Measurements from ENCODE around the gene PRDM8. TPM values are rescaled to one million over a fixed set of nuclear protein-coding genes. Genes with fewer than 3 reads are reported as not detected.

PRDM8 gene
- total RNA-seq (ENCODE audit: low replicate concordance) = 7.8 and 15.6 TPM in 2 replicates

GRCh38 chr4:80196922-80197573 lies at the start of gene PRDM8:
Gene PRDM8, plus strand, starts transcription at chr4:80197503. Its CDS starts 2,578 bp downstream, at chr4:80200081.
- DNase-seq (ENCODE audit: low read depth) = no peak
- H3K4me3 ChIP-seq (ENCODE audit: low read depth, low read length) = peak within 1 kb of the TSS; percentile 47
- TF ChIP-seq, protein P1, sequence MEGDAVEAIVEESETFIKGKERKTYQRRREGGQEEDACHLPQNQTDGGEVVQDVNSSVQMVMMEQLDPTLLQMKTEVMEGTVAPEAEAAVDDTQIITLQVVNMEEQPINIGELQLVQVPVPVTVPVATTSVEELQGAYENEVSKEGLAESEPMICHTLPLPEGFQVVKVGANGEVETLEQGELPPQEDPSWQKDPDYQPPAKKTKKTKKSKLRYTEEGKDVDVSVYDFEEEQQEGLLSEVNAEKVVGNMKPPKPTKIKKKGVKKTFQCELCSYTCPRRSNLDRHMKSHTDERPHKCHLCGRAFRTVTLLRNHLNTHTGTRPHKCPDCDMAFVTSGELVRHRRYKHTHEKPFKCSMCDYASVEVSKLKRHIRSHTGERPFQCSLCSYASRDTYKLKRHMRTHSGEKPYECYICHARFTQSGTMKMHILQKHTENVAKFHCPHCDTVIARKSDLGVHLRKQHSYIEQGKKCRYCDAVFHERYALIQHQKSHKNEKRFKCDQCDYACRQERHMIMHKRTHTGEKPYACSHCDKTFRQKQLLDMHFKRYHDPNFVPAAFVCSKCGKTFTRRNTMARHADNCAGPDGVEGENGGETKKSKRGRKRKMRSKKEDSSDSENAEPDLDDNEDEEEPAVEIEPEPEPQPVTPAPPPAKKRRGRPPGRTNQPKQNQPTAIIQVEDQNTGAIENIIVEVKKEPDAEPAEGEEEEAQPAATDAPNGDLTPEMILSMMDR (IDR thresholded peaks at IDR 0.05; ENCODE audit: insufficient read depth, low read length) = no peak

GRCh38 chr4:80150387-80151180 lies 46.7 kb upstream of the PRDM8 start:
- no peak for DNase-seq (ENCODE audit: low read depth)
- H3K4me3 ChIP-seq (ENCODE audit: low read depth, low read length) = no peak overlapping the region
- TF ChIP-seq, protein P1 (IDR thresholded peaks at IDR 0.05; ENCODE audit: insufficient read depth, low read length) = no peak

DNA sequence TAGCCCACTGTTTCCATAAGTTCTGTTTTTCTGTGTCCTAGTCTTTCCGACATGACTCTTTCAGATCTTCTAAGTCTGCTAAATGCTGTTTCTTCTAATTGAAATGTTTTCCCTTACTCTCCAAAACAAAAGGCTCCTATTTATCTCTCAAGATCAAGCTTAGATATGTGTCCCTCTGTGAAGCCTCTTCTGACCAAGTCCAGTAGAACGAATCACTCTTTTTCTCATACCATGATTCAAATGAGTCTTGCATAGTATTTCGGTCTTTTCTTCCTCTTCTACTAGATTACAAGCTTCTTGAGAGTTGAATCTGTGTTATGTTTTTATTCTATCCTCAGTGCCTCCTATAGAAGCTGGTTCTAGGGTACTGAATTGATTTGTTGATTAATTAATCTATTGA lies 45.3 kb upstream of the PRDM8 start:
- no peak overlapping the region for H3K4me3 ChIP-seq (ENCODE audit: low read depth, low read length)
- no peak for DNase-seq (ENCODE audit: low read depth)
- TF ChIP-seq, protein P1 (IDR thresholded peaks at IDR 0.05; ENCODE audit: insufficient read depth, low read length) = no peak

GRCh38 chr4:80153874-80154544 lies 43.3 kb upstream of the PRDM8 start:
- TF ChIP-seq, protein P1 (IDR thresholded peaks at IDR 0.05; ENCODE audit: insufficient read depth, low read length) = no peak
- peak; percentile 68 for DNase-seq (ENCODE audit: low read depth)
- H3K4me3 ChIP-seq (ENCODE audit: low read depth, low read length) = no peak overlapping the region

- H3K4me3 ChIP-seq (ENCODE audit: low read depth, low read length) = no peak overlapping the region
- TF ChIP-seq, protein P1 (IDR thresholded peaks at IDR 0.05; ENCODE audit: insufficient read depth, low read length) = no peak
- DNase-seq (ENCODE audit: low read depth) = no peak
Measured at GRCh38 chr4:80154545-80154933, 42.8 kb upstream of the PRDM8 start.

- TF ChIP-seq, protein P1 (IDR thresholded peaks at IDR 0.05; ENCODE audit: insufficient read depth, low read length) = no peak
- DNase-seq (ENCODE audit: low read depth) = no peak
- H3K4me3 ChIP-seq (ENCODE audit: low read depth, low read length) = no peak overlapping the region
Measured at GRCh38 chr4:80155316-80155982, 41.9 kb upstream of the PRDM8 start.

Data from fibroblast of the aortic adventitia (primary cell).